HG02571 (cell line): ENCODE data around the gene NUDT2.
"Not testable (repeated sequence)": the region's sequence is repeated elsewhere in the genome, so short reads cannot be mapped to it uniquely, and the experiment has no call there.

ENCODE experiments used
- ATAC-seq: cut with Tn5 transposase; IDR thresholded peaks from one replicate; pipeline ENCODE4 v1.9.1; 2021; ENCODE audit warnings: mild to moderate bottlenecking, moderate library complexity; ENCODE audit not compliant: unreplicated experiment

NUDT2 gene

DNA sequence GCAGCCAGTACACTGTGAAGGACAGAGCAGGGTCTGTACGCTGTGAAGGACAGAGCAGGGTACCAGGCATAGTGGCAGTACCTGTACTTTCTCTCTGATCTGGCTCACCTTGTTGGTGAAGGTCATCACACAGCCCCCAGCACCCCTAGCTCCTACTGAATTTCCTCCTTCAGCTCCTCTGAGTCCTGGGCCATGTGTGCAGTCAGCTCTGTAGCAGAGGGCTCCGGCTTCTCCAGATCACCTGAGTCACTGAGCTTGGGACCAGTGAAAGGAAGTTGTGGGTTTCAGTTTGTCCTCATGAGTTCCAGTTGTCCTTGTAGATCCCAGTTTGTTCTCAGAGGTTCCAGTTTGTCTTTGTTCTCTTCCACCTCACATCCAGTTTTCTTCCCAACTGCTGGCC lies 5.5 kb downstream of the NUDT2 start:
- ATAC-seq, result no peak

DNA sequence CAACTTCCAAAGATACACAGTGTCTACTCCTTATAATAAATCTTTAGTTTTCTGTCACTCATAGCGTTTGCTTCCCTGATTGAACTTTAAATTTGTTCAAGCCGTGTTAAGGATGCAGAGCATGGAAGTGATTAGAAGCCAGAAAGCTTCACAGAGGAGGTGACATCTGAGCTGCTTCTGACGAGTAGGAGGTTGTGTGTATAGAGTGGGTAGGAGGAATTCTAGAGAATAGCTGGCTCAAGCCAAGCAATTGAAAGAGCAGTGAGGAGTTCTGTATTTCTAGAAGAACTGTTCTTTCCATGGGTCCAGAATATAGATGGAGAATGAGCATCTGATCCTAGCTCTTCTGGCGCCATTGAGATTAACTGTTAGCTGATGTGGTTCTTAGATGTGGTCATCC lies 6.0 kb downstream of the NUDT2 start:
- ATAC-seq, result no peak

DNA sequence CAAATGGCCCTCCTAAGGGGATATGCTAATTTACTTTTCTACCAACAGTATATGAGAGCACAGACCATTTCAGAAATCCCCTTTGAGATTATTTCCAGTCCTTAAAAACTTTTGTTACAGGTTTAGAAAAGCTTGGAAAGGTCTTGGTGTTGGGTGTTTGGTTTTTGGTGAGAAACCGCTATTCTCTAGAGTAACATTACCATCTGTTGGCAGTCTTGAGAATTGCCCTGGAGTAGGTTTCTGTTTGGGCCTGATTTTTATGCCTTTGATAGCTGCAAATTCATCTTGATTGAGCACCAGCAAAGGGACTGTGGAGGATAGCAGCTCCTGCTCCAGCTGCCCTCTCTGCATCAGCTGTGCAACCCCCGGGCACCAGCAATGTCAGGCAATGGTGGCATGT lies 8.0 kb downstream of the NUDT2 start:
- no peak for ATAC-seq

DNA sequence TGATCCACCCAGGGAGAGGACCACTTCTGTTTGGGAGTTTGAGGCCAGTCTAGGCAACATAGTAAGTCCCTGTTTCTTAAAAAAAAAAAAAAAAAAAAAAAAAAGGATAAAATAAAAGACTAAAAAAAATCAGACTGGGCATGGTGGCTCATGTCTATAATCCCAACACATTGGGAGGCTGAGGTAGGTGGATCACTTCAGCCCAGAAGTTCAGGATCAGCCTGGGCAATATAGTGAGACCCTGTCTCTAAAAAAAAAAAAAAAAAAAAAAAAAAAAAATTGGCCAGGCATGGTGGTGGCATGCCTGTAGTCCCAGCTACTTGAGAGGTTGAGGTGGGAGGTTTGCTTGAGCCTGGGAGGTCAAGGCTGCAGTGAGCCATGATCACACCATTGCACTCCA lies 8.7 kb downstream of the NUDT2 start:
- ATAC-seq, result not testable (repeated sequence)

DNA sequence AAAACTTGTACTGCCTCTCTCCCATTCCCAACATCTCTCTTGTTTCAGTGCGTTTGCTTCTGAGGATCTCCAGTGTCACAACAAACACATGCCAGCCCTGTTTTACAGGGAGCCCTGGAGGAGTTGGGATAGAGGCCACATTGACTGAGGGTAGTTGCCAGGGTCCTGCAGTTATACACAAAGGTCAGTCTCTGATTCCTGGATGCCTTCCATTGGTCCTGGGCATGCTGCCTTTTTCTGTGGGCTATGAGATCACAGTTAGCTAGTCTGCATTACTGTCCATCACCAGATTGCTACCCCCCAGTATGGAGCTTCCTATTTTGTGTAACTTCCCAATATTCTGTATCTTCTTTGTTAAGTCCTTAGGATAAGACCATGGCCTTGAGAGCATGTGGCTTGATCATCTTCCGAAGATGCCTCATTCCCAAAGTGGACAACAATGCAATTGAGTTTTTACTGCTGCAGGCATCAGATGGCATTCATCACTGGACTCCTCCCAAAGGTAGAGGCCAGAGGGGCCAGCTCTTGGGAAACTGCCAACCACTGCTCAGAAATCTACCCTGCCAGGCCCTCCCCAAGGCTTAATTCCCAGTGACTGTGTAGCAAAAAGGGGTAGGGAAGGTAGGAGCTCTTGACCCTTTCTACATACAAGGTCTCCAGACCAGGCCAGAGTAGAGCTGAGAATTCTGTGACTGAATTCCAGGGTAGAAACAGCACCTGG lies 9.5 kb downstream of the NUDT2 start:
- ATAC-seq, result no peak

DNA sequence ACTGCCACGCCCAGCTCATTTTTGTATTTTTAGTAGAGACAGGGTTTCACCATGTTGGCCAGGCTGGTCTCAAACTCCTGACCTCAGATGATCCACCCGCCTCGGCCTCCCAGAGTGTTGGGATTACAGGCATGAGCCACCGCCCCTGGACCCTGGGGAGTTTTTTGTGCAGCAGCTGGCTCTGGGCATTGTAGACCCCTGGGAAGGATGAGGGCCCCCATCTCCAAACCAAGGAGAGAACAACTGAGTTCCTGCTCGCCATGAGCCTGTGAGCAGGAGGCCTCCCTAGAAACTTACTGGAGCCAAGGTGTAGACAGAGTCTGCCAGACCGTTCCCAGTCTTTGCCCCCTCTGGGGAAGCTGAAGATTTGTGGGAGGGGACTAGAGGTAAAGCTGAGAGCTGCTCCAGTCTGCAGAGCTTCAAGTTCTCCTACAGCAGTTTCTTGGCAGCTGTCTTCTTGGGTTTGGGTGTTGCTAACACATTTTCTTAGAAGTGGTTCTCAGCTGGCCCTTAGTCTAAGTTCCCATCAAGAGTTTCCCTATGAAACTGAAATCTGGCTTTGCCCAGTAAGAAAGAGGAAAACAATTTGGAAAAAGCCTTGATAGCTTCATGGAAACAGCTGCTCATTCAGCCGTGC lies 12.4 kb downstream of the NUDT2 start:
- no peak for ATAC-seq

DNA sequence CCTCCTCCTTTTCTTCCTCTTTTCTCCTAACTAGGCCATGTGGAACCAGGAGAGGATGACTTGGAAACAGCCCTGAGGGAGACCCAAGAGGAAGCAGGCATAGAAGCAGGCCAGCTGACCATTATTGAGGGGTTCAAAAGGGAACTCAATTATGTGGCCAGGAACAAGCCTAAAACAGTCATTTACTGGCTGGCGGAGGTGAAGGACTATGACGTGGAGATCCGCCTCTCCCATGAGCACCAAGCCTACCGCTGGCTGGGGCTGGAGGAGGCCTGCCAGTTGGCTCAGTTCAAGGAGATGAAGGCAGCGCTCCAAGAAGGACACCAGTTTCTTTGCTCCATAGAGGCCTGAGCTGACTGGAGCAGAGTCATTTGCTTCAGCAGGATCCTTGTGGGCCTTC lies 13.7 kb downstream of the NUDT2 start:
- no peak for ATAC-seq

DNA sequence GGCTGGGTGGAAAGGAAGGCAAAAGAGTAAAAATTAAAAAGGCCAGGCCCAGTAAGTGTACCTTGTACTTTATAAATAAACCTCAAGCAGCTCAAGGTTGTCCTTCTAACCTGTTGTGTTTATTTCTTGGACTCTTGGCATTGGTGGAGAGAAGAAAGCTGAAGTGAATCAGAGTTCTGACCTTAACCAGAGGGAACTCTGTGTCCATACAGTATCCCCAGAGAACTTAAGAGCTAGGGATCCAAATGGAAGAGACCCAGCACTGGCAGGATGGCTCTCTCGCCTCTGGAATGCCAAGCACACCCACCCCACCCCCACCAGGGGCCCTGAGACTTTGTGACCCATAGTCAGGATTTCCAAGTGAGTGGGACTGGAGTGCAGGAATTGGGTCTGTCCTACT lies 14.2 kb downstream of the NUDT2 start:
- no peak for ATAC-seq

DNA sequence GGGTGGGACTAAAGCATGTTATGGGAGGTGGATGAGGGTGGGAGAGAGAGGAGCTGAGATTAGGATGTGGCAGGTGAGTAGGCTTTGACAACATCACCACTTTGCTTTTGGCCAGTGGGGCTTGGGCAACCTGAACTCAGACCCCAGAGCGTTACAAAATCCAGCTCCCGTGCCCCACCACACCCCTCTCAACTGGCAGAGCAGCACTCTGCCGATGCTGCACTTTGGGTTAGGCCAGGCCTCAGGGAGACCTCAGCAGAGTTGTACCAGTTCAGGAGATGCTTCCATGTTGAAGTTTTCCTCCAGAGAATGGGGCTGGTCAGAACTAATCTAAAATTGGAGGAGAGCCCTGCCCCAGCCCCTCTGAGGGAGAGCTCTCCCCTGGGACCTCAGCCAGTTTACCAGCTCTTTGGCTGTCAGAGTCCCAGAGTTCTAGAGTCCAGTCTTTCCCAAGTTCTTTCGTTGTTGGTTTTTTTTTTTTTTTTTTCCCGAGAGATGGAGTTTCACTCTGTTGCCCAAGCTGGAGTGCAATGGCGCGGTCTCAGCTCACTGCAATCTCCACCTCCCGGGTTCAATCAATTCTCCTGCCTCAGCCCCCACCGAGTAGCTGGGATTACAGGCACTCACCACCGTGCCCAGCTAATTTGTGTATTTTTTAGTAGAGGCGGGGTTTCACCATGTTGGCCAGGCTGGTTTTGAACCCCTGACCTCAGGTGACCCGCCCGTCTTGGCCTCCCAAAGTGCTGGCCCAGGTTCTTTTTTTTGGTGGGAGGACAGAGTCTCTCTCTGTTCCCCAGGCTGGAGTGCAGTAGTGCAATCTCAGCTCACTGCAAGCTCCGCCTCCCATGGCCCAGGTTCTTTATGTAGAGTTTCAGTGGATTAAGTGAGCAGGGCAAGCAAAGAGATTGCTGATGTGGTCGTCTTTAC lies 17.8 kb downstream of the NUDT2 start:
- no peak for ATAC-seq

DNA sequence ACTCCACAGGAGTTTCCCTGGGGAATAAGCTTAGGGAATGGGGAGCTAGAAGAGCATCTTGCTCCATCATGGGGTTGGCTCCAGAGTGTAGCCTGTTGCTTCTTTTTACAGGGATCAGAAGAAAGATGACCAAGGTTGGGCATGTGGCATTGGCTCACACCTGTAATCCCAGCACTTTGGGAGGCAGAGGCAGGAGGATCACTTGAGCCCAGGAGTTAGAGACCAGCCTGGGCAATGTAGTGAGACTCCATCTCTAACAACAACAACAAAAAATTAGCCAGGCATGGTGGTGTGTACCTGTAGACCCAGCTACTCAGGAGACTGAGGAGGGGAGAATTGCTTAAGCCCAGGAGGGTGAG lies 18.4 kb downstream of the NUDT2 start:
- ATAC-seq, result no peak

DNA sequence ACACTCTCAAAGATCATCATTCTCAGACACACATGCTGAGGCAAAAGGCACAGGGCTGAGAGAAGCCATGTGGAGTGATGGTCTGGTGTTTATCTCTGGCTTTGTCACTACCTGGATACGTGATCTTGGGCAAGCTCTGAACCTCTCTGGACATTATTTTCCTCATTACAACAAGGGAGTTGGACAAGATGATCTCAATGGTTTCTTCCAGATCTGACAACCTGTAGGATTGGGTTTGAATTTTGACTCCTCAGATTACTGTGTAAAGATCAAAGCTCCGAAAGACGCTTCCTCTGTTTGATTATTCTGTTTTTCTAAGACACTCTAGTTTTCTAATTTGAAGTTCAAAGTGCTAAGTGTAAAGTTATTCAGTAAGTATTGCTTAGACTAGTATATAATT lies 20.0 kb downstream of the NUDT2 start:
- no peak for ATAC-seq

DNA sequence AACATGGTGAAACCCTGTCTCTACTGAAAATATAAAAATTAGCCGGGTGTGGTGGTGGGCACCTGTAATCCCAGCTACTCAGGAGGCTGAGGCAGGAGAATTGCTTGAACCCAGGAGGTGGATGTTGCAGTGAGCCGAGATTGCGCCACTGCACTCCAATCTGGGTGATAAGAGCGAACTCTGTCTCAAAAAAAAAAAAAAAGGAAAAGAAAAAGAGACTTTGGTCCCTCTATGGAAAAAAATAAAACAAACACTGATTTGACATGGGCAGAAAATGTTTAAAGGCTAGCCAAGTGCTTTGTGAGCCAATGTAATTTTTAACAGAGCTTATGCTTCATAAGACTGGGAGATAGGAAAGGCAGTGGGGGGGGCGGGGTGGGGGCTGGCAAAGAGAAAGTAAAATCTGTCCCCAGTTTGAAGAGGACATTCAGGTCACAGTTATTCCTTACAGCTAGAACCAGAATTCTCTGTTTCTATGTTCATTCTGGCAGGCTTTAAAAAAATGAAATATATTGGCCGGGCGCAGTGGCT lies 22.8 kb downstream of the NUDT2 start:
- not testable (repeated sequence) for ATAC-seq

DNA sequence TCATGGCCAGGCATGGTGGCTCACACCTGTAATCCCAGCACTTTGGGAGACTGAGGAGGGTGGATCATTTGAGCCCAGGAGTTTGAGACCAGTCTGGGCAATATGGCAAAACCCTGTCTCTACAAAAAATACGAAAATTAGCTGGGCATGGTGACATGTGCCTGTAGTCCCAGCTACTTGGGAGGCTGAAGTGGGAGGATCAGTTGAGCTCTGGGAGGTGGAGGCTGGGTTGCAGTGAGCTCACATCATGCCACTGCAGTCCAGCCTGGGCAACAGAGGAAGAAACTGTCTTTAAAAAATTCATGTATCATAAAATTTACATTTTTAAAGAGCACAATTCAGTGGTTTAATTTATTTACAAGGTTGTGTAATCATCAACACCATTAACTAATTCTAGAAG lies 23.6 kb downstream of the NUDT2 start:
- ATAC-seq, result not testable (repeated sequence)

DNA sequence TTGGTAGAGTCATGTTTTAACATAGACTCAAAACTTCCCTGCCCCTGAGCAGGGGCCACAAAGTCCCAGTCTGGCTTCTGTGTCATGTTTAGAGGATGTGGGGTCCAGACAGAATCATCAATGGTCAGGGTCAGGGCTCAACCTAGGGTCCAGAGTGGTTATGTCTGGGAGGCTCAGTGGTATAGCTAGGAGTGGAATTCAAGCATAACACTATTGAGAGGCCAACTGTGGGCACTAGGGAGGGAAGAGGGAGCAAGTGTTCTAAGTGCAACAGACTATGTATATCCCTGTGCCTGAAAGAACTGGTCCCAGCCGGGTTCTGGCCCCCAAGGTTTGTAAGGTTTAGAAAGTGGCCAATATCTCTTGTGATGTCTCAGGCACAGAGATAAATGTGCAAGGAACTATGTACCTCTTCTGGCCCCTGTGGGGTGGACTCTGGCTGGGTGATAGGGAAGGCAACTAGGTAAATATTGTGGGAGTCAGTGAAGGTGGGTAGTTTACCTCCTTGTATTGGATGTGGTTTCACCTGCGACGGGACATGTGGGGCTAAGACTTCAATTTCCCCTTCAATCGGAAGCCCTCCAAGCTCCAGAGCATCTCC lies 33.3 kb downstream of the NUDT2 start:
- ATAC-seq, result no peak

DNA sequence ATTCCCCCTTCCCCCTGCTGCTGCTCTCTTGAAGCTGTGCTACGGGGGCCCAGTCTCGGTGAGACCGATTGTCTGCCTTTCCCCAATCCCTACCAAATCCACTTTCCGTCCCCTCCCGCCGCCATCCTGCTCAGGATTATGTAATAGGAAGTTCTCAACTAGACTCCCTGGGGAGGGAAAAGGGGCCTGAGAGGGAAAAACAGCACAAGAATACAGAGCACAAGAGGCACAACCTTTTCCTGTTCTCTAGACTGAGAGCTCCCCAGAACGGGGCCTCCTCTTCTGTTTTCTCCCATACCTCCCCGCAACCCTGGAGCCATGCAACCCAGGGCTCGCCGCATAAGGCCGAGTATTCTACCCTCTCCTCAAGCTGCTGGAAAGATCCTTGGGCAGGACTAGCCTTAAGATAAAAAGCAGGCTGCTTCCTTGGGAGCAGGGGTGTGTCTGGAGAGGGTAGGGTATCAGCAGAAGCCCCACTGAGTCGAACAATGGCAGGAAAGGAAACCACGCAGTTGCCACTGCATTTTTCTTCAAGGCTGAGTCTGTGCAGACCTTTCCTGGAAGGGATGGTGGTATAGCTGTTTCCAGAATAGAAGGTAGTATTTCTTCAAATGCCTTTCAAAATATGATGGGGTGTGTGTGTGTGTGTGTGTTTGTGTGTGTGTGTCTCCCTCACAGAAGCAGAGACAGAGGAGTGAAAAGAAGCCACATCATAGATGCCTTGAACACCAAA lies 34.4 kb downstream of the NUDT2 start:
- ATAC-seq, result no peak

DNA sequence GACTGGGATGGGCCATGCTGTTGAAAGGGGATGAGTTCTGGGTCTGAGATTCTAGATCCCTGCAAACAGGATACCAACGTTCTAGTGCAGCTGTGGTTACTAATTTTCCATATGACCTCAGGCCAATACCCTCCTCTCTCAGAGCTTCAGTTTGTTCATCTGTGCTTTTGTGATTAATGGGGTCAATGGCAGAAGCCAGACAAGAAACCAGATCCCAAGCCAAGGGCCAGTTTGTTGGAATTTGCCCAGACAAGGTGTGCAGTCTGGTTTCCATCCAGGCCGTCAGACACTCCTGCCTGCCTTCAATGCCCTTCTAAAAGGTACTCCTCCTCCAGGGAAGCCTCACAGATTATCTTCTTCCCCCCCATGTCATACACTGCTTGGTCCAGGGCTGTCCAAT lies 35.9 kb downstream of the NUDT2 start:
- ATAC-seq, result no peak

DNA sequence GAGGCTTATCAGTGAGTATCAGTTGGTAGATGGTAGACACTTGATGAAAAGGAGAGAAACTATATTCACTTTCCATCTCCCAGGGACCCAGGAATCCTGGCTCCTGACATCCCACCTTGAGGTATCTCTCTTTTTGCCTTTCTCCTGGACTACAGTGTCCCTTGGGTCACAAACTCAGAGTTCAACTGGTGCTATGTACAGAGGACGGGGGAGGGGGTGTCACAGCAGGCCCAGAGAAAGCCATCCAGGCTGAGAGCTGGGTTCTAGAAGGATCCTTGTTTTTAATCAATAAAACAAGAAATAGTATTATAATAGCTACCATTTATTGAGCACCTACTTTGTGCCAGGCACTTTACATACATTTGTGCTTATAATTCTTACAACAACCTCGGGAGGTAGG lies 37.0 kb downstream of the NUDT2 start:
- ATAC-seq, result no peak

DNA sequence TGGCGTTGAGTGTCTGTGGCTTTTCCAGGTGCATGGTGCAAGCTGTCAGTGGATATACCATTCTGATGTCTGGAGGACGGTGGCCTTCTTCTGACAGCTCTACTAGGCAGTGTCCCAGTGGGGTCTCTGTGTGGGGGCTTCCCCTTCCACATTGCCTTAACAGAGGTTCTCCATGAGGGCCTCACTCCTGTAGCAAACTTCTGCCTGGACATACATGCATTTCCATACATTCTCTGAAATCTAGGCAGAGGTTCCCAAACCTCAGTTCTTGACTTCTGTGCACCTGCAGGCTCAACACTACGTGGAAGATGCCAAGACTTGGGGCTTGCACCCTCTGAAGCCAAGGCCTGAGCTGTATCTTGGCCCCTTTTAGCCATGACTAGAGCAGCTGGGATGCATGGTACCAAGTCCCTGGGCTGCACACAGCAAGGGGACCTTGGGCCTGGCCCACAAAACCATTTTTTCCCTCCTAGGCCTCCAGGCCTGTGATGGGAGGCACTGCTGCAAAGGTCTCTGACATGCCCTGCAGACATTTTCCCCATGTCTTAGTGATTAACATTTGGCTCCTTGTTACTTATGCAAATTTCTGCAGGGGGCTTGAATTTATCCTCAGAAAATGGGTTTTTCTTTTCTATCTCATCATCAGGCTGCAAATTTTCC lies 38.5 kb downstream of the NUDT2 start:
- ATAC-seq, result not testable (repeated sequence)

DNA sequence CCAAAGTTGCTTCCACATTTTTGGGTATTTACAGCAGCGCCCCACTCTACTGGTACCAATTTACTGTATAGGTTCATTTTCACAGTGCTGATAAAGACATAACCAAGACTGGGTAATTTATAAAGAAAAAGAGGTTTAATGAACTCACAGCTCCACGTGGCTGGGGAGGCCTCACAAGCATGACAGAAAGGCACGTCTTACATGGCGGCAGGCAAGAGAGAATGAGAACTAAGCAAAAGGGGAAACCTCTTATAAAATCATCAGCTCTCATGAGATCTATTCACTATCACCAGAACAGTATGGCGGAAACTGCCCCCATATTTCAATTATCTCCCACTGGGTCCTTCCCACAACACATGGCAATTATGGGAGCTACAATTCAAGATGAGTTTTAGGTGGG lies 39.4 kb downstream of the NUDT2 start:
- ATAC-seq, result not testable (repeated sequence)

DNA sequence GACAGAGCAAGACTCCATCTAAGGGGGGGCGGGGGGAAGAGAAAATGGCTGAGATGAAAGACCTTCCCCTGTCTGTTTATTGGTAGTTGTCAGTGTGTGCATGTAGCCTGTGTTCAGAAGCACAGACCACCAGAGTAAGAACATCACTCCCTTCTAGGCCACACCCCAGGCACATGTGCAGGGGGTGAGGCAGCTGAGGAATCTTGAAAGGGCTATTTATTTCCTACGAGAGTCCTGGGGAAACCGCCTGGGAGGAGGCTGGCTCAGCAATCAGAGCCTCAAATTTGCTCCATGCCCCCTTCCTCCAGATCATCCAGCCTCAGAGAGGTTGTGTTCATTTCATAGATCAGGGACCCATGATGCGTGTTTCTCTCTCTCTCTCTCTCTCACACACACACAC lies 40.3 kb downstream of the NUDT2 start:
- no peak for ATAC-seq
